GM12891 (cell line): Measurements from ENCODE around the gene CLMP.

ENCODE experiments used
- POLR2A ChIP-seq: IDR thresholded peaks from 2 replicates; pipeline ENCODE4 v1.6.1; 2011; ENCODE audit warnings: low read depth, low read length, control low read depth
- POLR2AphosphoS5 ChIP-seq: IDR thresholded peaks from 2 replicates; pipeline ENCODE4 v1.6.1; 2011; ENCODE audit warnings: low read depth, low read length, control low read depth

GRCh38 chr11:123085497-123085896 is 109.6 kb downstream of the CLMP start:
- no peak for TF ChIP-seq POLR2A
- TF ChIP-seq POLR2AphosphoS5: no peak
